Gastrocnemius medialis (tissue), 4 donors: ENCODE data around the gene BBOF1.
"Not testable (repeated sequence)": the region's sequence is repeated elsewhere in the genome, so short reads cannot be mapped to it uniquely, and the experiment has no call there.

ENCODE experiments used
- CTCF ChIP-seq, 5 experiments: fragments of 450-650 bp in 3 of 5; fragments of 200-600 bp in 2 of 5; sonication (generic) in 2 of 5; IDR thresholded peaks in 4 of 5; conservative IDR thresholded peaks in 1 of 5; 1 replicate in 4 of 5; 2 replicates in 1 of 5; pipeline ENCODE4 v1.5.1; 2016 to 2019; ENCODE audit warnings: antibody characterized with exemption in 5 of 5, mild to moderate bottlenecking in 3 of 5, moderate library complexity in 3 of 5
- POLR2A ChIP-seq, 2 donors: fragments of 450-650 bp; IDR thresholded peaks; one replicate each; pipeline ENCODE4 v1.6.1; 2017; ENCODE audit warnings: antibody characterized with exemption in 2 of 2, mild to moderate bottlenecking in 2 of 2, moderate library complexity in 2 of 2

GRCh38 chr14:73994926-73995325 is 24.2 kb upstream of the BBOF1 start:
- TF ChIP-seq POLR2A (IDR thresholded peaks at IDR 0.05); CTCF (IDR thresholded peaks at IDR 0.05 in 4 of 5, conservative IDR thresholded peaks at IDR 0.05 in 1 of 5): not testable (repeated sequence)
